Measurements from ENCODE around the gene KLK15.
A peak's percentile ranks its signal among the peaks of the same experiment; 100 is the strongest.

The KLK15 gene

GRCh38 chr19:50794876-50795663 is 38.3 kb downstream of the KLK15 start:
- TF ChIP-seq CTCF (IDR thresholded peaks at IDR 0.05; ENCODE audit: extremely low read depth, missing control alignments), result no peak
- no peak for DNase-seq (ENCODE audit: low spot score)

- TF ChIP-seq CTCF (IDR thresholded peaks at IDR 0.05; ENCODE audit: extremely low read depth, missing control alignments), result peak; percentile 26
- peak; percentile 80 for DNase-seq (ENCODE audit: low spot score)
Measured at GRCh38 chr19:50794074-50794875, 39.1 kb downstream of the KLK15 start.

GRCh38 chr19:50793558-50794065 is 39.8 kb downstream of the KLK15 start:
- DNase-seq (ENCODE audit: low spot score), result no peak
- TF ChIP-seq CTCF (IDR thresholded peaks at IDR 0.05; ENCODE audit: extremely low read depth, missing control alignments), result no peak

- DNase-seq (ENCODE audit: low spot score), result no peak
- TF ChIP-seq CTCF (IDR thresholded peaks at IDR 0.05; ENCODE audit: extremely low read depth, missing control alignments), result no peak
Measured at GRCh38 chr19:50792272-50793250, 40.8 kb downstream of the KLK15 start.

- no peak for TF ChIP-seq CTCF (IDR thresholded peaks at IDR 0.05; ENCODE audit: extremely low read depth, missing control alignments)
- no peak for DNase-seq (ENCODE audit: low spot score)
Measured at GRCh38 chr19:50791594-50792271, 41.6 kb downstream of the KLK15 start.

- TF ChIP-seq CTCF (IDR thresholded peaks at IDR 0.05; ENCODE audit: extremely low read depth, missing control alignments), result no peak
- no peak for DNase-seq (ENCODE audit: low spot score)
Measured at GRCh38 chr19:50790922-50791467, 42.4 kb downstream of the KLK15 start.

All from GM20000 (cell line).